K562 (cell line): ENCODE measurements around the gene FGF11. TPM values are rescaled to one million over a fixed set of nuclear protein-coding genes. Genes with fewer than 3 reads are reported as not detected.

Experiments
- ARHGAP35 ChIP-seq: fragments of 450-650 bp; IDR thresholded peaks from 2 replicates; pipeline ENCODE4 v1.6.1; 2018; ENCODE audit not compliant: partially characterized antibody
- HIVEP1 ChIP-seq: fragments of 250-450 bp; sonication (Bioruptor Pico); IDR thresholded peaks from 2 replicates; pipeline ENCODE4 v1.4.0; 2020; ENCODE audit warnings: mild to moderate bottlenecking
- ILF3 ChIP-seq: fragments of 450-650 bp; IDR thresholded peaks from 2 replicates; pipeline ENCODE4 v1.6.1; 2018; ENCODE audit warnings: antibody characterized with exemption, mild to moderate bottlenecking, moderate library complexity, borderline replicate concordance
- KLF13 ChIP-seq: fragments of 450-650 bp; IDR thresholded peaks from 2 replicates; pipeline ENCODE4 v1.6.1; 2016; ENCODE audit warnings: missing genetic modification characterization, low read depth, mild to moderate bottlenecking, missing compliant biosample characterization, moderate library complexity, borderline replicate concordance
- SAP30 ChIP-seq: fragments of 200-600 bp; sonication (generic); IDR thresholded peaks from 2 replicates; pipeline ENCODE4 v1.6.1; 2012; ENCODE audit warnings: borderline replicate concordance, low read depth, mild to moderate bottlenecking, moderate library complexity, low read length, control low read depth, inconsistent platforms; ENCODE audit not compliant: insufficient read depth, poor library complexity, severe bottlenecking
- SIN3A ChIP-seq, 2 experiments: fragments of 150-350 bp in 1 of 2; IDR thresholded peaks; 2 replicates each; pipeline ENCODE4 v1.6.1; 2011 to 2016; ENCODE audit warnings: borderline replicate concordance in 2 of 2, low read depth in 2 of 2, low read length in 2 of 2, mild to moderate bottlenecking in 2 of 2, moderate library complexity in 2 of 2; ENCODE audit not compliant: control insufficient read depth in 1 of 2
- YBX1 ChIP-seq: fragments of 450-650 bp; IDR thresholded peaks from 2 replicates; pipeline ENCODE4 v1.7.1; 2016; ENCODE audit warnings: mild to moderate bottlenecking
- polyA plus RNA-seq, 8 experiments: library from polyadenylated mRNA; depleted of rRNA in 4 of 8; stranded (reverse) in 5 of 8; unstranded in 3 of 8; fragments of >200 nt; fragmentation: Nextera tagmentation in 2 of 8; fragmentation: Illumina TruSeq in 1 of 8; extraction: Ambion mirVana in 2 of 8; extraction: Trizol in 1 of 8; gene quantifications; 2 replicates each; pipeline versions ENCODE4 v1.2.1 to v1.2.3, GENCODE V29; 2011 to 2014; ENCODE audit warnings: inconsistent platforms in 1 of 8, missing spikeins in 1 of 8
- total RNA-seq, 7 experiments: library from RNA; depleted of rRNA in 6 of 7; stranded (reverse); fragments of >200 nt in 6 of 7; fragmentation: Illumina TruSeq in 2 of 7; extraction: Trizol in 2 of 7; gene quantifications; 2 replicates each; pipeline versions ENCODE4 v1.2.1 to v1.2.3, GENCODE V29; 2011 to 2021; ENCODE audit warnings: low replicate concordance in 1 of 7
- TF ChIP-seq, protein P1 (sequence below): fragments of 450-650 bp; formaldehyde crosslinking; IDR thresholded peaks from 2 replicates; pipeline ENCODE4 v1.4.0; 2020; ENCODE audit warnings: mild to moderate bottlenecking, moderate library complexity
- TF ChIP-seq, protein P2 (sequence below): fragments of 450-650 bp; IDR thresholded peaks from 2 replicates; pipeline ENCODE4 v1.6.1; 2016; ENCODE audit warnings: low read depth
- TF ChIP-seq, protein P3 (sequence below): fragments of 250-450 bp; sonication (Bioruptor Pico); IDR thresholded peaks from 2 replicates; pipeline ENCODE4 v1.8.0; 2021; ENCODE audit warnings: mild to moderate bottlenecking, moderate library complexity
- TF ChIP-seq, protein P4 (sequence below): IDR thresholded peaks from 3 replicates; pipeline ENCODE4 v1.6.1; 2011; ENCODE audit warnings: borderline replicate concordance, mild to moderate bottlenecking, moderate library complexity; ENCODE audit not compliant: insufficient read length; ENCODE audit errors: extremely low read depth

The FGF11 gene
- total and polyA plus RNA-seq, 9 of the 15 experiments (the other 6 are each of a cell fraction or from before 2014, with no cell fraction given): 1.2 to 7.5 (median 3.0) TPM

DNA sequence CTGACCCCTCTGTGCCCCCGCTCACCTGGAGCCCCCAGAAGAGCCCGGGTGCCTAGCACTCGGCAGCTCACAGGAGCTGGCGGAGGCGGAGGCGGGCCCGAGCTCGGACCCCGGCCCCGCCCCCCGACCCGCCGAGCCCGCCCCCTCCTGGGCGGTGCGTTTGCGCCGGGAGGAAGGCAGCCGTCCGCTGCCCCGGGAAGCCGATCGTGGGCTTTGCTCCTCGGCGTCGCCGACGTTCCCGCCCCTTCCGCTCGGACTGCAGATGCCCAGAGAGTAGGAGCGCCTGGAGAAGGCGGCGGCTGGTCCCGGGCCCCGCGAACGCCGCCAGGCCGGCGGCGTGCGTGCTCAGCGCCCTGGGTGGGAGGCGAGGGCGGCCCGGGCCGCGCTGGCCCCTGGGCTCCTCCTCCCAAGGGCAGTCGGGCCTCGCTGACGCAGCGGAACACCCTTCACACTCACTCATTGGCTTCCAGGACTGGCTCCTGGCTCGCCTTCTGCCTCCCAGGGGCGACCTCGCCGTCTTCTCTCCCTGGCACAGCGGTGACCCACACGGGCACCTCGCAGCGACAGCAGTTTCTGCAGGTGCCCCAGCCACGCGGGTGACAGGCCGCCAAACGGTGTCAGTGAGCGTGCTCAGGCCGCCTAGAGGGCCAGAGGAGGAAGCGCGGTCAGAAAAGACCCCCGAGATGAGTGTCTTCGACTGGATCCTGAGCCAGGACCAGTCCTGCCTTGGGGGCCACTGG is 44.7 kb upstream of the FGF11 start, which contains the start of gene PLSCR3 (continued):
- TF ChIP-seq, protein P1, sequence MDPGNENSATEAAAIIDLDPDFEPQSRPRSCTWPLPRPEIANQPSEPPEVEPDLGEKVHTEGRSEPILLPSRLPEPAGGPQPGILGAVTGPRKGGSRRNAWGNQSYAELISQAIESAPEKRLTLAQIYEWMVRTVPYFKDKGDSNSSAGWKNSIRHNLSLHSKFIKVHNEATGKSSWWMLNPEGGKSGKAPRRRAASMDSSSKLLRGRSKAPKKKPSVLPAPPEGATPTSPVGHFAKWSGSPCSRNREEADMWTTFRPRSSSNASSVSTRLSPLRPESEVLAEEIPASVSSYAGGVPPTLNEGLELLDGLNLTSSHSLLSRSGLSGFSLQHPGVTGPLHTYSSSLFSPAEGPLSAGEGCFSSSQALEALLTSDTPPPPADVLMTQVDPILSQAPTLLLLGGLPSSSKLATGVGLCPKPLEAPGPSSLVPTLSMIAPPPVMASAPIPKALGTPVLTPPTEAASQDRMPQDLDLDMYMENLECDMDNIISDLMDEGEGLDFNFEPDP (CRISPR knock-in tag): no peak
- TF ChIP-seq, protein P2, sequence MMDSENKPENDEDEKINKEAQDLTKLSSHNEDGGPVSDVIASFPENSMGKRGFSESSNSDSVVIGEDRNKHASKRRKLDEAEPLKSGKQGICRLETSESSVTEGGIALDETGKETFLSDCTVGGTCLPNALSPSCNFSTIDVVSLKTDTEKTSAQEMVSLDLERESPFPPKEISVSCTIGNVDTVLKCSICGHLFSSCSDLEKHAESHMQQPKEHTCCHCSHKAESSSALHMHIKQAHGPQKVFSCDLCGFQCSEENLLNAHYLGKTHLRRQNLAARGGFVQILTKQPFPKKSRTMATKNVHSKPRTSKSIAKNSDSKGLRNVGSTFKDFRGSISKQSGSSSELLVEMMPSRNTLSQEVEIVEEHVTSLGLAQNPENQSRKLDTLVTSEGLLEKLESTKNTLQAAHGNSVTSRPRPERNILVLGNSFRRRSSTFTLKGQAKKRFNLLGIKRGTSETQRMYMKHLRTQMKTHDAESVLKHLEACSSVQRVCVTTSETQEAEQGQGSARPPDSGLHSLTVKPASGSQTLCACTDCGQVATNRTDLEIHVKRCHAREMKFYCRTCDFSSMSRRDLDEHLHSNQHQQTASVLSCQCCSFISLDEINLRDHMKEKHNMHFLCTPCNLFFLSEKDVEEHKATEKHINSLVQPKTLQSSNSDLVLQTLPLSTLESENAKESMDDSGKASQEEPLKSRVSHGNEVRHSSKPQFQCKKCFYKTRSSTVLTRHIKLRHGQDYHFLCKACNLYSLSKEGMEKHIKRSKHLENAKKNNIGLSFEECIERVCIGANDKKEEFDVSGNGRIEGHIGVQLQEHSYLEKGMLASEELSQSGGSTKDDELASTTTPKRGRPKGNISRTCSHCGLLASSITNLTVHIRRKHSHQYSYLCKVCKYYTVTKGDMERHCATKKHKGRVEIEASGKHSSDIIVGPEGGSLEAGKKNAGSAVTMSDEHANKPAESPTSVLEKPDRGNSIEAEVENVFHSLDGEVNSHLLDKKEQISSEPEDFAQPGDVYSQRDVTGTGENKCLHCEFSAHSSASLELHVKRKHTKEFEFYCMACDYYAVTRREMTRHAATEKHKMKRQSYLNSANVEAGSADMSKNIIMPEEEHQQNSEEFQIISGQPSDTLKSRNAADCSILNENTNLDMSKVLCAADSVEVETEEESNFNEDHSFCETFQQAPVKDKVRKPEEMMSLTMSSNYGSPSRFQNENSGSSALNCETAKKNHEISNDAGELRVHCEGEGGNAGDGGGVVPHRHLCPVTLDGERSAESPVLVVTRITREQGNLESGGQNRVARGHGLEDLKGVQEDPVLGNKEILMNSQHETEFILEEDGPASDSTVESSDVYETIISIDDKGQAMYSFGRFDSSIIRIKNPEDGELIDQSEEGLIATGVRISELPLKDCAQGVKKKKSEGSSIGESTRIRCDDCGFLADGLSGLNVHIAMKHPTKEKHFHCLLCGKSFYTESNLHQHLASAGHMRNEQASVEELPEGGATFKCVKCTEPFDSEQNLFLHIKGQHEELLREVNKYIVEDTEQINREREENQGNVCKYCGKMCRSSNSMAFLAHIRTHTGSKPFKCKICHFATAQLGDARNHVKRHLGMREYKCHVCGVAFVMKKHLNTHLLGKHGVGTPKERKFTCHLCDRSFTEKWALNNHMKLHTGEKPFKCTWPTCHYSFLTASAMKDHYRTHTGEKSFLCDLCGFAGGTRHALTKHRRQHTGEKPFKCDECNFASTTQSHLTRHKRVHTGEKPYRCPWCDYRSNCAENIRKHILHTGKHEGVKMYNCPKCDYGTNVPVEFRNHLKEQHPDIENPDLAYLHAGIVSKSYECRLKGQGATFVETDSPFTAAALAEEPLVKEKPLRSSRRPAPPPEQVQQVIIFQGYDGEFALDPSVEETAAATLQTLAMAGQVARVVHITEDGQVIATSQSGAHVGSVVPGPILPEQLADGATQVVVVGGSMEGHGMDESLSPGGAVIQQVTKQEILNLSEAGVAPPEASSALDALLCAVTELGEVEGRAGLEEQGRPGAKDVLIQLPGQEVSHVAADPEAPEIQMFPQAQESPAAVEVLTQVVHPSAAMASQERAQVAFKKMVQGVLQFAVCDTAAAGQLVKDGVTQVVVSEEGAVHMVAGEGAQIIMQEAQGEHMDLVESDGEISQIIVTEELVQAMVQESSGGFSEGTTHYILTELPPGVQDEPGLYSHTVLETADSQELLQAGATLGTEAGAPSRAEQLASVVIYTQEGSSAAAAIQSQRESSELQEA: no peak
- TF ChIP-seq ARHGAP35 (no peak), YBX1 (no peak), SAP30 (peak; percentile 56), KLF13 (tag) (no peak), ILF3 (no peak), SIN3A (IDR thresholded peaks at IDR 0.05; ENCODE audit: borderline replicate concordance in 2 of 2, control insufficient read depth in 1 of 2, low read depth in 2 of 2, low read length in 2 of 2) (peak in 1 of 2 experiments; percentile 38; a peak in 1 of 4 replicates), HIVEP1 (CRISPR knock-in tag) (no peak)
- TF ChIP-seq, protein P3, sequence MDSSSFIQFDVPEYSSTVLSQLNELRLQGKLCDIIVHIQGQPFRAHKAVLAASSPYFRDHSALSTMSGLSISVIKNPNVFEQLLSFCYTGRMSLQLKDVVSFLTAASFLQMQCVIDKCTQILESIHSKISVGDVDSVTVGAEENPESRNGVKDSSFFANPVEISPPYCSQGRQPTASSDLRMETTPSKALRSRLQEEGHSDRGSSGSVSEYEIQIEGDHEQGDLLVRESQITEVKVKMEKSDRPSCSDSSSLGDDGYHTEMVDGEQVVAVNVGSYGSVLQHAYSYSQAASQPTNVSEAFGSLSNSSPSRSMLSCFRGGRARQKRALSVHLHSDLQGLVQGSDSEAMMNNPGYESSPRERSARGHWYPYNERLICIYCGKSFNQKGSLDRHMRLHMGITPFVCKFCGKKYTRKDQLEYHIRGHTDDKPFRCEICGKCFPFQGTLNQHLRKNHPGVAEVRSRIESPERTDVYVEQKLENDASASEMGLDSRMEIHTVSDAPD (CRISPR knock-in tag): no peak
- TF ChIP-seq, protein P4, sequence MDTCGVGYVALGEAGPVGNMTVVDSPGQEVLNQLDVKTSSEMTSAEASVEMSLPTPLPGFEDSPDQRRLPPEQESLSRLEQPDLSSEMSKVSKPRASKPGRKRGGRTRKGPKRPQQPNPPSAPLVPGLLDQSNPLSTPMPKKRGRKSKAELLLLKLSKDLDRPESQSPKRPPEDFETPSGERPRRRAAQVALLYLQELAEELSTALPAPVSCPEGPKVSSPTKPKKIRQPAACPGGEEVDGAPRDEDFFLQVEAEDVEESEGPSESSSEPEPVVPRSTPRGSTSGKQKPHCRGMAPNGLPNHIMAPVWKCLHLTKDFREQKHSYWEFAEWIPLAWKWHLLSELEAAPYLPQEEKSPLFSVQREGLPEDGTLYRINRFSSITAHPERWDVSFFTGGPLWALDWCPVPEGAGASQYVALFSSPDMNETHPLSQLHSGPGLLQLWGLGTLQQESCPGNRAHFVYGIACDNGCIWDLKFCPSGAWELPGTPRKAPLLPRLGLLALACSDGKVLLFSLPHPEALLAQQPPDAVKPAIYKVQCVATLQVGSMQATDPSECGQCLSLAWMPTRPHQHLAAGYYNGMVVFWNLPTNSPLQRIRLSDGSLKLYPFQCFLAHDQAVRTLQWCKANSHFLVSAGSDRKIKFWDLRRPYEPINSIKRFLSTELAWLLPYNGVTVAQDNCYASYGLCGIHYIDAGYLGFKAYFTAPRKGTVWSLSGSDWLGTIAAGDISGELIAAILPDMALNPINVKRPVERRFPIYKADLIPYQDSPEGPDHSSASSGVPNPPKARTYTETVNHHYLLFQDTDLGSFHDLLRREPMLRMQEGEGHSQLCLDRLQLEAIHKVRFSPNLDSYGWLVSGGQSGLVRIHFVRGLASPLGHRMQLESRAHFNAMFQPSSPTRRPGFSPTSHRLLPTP: no peak
